GM19467 (cell line): ENCODE data around the gene LILRA5.
"Not testable (repeated sequence)": the region's sequence is repeated elsewhere in the genome, so short reads cannot be mapped to it uniquely, and the experiment has no call there.

Experiments
- ATAC-seq: cut with Tn5 transposase; IDR thresholded peaks from one replicate; pipeline ENCODE4 v1.9.1; 2021; ENCODE audit warnings: mild to moderate bottlenecking, moderate library complexity; ENCODE audit not compliant: unreplicated experiment

Gene LILRA5

DNA sequence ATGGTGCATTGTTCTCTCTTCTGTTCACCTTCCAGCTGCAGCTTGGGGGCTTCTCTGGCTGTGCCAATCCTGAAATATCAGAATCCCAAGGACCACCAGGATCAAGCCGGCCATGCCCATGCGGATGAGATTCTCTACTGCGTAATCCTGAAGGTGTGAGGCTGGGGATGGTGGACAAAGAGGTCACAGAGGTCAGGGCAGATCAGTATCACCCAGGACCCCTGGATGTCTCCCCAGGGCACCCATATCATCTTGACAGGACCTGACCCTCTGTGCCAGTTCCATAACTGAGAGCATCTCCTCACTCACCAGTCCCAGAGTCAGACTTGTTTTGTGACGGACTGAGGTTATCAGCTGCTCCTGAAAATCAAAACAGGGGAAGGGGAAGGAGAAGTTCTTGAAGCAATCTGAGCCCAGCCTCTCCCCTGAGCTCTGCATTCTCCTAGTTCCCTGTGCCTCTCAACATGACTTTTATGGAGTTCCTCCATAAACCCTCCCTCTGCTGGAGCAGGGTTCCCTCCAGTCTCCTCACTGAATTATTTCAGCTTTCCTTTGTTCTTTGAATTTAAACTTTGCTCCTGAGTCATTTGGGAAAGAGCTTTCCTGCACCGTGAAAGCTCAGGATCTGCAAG, 5.5 kb downstream of the LILRA5 start:
- no peak for ATAC-seq

DNA sequence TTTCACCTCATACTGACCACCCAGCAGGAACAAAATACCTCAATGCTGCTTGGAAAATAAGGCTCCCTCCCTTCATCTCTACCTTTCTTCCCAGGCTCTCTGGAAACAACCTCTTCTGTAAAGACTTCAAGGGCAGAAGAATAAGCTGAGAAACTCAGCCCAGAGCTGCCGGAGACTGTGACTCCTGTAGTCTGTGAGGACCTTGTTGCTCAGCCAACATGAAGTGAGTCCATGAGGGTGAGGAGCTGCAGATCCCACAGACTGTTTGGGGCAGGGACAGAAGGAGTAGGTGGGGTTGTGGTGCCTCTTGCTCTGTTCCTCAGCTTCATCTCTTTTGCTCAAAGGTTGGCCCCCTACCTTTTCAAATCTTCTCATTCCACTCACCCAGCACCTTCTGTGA, 7.8 kb downstream of the LILRA5 start:
- no peak for ATAC-seq

DNA sequence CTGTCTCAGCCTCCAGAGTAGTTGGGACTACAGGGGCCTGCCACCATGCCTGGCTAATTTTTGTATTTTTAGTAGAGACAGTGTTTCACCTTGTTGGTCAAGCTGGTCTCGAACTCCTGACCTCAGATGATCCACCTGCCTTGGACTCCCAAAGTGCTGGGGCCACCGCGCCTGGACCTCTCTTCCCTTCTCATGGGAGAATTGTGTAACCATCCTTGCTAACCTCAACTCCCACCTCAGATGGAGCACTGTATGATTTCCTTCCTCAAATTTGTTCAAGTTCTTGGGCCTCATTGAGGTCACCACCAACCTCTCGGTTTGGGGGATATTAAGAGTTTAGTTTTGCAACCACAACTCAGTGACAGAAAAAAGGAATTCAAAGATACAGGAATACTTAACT, 10.7 kb downstream of the LILRA5 start:
- ATAC-seq: no peak

DNA sequence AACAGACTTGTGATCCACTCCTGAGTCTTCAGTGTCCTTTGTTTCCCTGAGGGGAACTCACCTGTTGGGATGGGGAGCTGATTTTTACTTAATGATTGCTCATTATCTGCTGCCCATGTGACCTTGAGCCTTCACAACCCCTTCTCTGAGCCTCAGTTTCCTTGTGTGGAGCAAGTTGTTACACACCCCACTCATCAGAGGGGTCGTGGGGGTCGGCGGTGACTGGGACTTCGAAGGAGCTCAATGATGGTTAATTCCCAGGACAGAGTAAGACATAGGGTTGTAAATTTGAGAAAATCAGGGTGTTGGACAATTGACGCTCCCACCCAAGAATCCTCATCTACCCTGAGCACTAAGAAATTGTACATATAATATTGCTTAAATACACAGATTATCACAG, 13.5 kb downstream of the LILRA5 start:
- ATAC-seq: no peak

DNA sequence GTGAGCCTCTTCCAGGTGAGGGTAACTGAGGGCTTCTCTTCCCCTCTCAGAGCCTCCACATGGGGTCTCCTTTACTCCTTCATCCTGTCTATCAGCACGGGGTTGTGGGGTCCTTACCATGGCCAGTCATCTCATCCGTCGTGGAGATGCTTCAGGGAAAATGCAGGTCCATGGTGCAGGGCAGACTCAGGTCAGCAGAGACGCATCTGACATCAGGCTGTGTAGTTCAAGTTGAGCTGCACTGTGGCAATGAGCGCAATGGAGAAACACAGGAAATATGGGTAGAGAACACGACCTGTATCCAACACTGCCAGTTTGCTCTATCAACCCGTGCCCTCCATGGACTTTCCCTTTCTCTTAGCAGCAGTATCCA, 13.9 kb downstream of the LILRA5 start:
- no peak for ATAC-seq

DNA sequence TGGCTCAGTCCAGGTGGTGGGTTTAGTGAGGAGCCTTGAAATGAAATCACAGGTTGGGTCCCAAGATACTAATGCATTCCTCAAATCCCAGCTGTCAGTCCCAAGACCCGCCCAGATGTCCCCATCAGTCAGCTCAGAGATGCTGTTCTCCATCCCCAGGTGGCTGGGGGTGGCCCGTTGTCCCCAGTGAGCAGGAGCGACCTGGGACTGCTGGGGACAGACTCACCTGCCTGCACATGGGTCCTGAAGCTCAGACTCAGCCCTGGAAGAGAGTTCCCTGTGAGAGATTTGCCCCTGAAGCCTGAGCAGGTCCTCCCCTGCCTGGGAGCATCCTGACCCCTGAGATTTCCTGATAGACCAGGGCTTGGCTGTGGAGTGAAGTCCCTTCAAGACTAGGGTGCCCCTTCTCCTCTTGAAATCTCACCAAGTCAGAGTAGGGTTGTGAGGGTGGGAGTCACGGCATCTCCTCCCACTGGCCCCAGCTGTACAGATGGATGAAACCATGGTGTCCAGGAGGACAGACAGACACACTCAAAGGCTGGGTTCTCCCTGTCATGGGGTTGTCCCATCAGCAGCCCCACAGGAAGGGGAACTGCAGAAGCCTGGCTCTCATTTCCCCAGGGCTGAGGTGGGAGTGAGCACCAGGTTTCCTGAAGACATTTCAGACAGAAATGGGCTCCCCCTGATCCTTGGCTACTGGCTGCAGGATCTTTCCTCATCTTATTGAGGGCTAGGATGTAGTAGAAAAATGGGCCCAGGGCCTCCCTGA, 14.4 kb downstream of the LILRA5 start:
- ATAC-seq: no peak

DNA sequence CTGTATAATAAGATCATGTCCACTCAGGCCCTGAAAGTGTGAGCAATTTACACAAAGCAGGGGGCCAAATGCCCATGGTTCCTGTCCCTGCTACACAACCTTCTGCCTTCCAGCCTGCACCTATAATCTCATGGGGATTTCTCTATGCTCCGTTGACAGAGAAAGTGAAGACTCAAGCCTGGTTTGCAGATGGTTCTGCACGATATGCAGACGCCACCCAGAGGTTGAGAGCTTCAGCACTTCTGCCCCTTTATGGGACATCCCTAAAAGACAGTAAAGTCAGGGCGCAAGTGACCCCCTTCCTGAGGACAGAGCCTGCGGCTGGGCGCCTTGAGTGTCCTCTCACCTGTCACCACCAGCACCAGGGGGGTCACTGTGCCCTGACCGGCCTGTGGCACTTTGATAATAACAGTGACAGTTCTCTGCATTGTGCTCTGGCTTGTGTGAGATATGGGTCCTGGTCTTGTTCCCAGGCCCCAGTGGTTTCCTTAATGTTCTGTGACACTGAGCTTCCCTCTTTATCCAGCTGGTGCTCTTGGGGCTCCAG, 15.1 kb downstream of the LILRA5 start:
- ATAC-seq: no peak

DNA sequence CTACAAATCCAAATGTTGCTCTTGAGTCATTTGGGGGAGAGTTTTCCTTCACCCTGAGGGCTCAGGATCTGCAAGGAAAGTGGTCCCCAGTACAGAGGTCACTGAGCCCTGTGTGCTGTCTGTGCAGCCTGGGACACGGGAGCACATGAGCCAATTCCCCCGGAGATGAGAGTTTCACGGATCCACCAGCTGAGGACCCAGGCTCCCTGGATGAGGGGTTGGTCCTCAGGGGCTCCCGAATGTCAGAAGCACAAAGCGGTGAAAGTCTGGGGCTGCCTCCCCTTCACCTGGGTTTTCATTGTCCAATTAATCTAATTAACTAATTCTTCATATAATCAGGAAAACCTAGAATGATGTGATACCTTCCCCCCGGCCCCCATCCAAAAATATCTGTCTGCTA, 18.4 kb downstream of the LILRA5 start:
- no peak for ATAC-seq

DNA sequence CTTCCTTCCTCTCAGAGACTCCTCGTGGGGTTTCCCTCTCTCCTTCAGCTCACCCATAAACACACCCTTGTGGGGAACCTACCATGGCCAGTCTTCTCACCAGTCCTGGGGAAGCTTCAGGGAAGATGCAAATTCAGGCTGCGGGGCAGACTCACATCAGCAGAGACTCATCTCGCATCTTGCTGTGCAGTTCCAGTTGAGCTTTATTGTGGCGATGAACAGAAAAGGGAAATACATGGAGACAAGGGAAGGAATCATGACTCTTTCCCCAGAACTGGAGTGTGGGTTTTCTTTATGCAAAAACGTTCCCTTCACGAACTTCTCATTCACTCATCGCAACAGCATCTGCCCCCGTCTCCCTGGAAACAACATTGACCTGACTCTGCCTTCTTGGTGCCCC, 23.8 kb downstream of the LILRA5 start:
- not testable (repeated sequence) for ATAC-seq

DNA sequence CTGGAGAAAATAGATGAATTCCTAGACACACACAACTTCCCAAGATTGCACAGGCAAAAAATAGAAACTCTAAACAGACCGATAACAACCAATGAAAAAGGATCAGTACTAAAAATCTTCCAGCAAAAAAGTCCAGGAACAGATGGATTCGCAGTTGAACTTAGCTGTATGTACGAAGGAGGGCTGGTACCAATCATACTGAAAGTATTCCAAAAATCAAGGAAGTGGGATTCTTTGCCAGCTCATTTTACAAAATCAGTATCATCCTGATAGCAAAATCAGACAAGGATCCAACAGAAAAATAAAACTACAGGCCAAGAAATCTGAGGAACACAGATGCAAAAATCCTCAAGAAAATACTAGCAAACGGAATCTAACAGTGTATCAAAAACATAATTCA, 25.5 kb downstream of the LILRA5 start:
- no peak for ATAC-seq

DNA sequence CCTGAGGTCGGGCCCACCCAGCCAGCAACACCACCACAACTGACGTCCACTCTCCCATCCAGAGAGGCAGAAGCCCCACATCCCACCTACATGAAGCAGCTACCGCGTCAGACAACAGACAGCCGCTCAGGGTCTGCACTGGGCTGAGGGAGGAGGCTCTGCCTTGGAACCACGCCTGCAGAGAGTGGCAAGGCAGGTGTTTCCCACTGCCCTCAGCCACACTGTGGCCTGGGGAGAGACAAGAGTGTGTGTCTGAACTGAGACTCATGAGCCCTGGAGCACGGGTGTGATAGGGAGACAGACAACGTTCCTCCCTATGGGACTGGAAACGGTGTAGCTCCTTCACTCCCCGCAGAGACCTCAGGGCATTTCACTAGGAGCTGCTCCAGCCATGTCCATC, 26.7 kb downstream of the LILRA5 start:
- ATAC-seq: not testable (repeated sequence)

DNA sequence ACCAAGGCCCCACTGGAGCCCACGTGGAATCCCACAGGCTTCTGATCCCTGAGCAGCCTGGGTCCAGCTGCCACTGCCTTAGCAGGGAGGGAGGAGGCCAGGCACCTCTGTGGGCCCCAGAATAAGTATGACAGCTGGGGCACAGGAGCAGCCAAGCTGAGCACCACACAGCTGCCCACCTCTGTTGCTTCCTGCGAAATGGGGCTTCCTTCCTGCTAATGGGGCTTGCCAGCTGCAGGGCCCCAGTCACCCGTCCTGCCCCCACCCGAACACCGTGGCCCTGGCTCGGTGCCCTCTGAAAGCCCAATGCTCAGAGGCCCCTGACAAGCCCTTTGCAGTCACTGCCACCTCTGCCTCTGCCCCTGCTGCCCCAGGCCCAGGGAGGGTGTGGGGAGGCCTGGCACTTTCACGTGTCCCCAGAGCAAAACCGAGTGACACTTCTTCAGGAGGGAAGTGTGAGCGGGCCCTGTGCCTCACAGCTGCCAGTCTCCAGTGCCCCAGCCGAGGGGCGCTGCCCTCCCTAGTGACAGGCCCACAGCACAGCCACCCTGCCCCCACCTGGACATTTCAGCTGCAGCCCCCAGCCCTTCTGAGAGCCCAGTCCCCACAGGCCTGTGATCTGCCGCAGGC, 27.4 kb downstream of the LILRA5 start:
- ATAC-seq: not testable (repeated sequence)

DNA sequence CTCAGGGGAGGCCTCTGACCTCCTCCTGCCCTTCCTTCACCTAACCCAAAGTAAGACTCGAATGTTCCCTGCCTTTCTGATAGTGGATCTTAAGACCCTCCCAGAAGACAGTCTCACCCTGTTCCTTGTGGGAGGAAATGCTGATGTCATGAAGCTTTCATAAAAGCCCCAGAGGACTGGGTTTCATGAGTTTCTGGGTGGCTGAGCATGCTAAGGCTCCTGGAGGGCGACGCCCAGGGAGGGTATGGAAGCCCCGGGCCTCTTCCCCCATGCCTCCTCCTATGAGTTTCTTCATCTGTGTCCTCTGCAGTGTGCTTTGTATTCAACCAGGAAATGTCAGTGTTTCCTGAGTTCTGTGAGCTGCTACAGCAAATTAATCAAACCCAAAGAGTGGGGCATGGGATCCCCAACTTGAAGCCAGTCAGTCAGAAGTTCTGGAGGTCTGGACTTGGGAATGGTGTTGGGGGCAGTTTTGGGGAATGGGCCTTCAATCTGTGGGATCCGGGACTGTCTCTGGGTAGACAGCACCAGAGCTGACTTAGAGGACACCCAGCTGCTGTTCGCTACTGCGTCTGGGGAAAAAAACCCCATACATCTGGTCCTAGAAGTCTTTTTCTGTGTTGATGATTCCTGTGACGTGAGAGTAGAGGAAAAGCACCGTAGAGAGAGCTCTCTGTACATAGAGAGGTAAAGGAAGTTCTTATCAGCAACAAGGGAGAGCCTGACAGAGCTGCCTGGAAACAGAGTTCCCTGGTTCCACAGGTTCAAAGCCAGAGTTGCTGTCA, 30.1 kb downstream of the LILRA5 start:
- ATAC-seq: no peak

DNA sequence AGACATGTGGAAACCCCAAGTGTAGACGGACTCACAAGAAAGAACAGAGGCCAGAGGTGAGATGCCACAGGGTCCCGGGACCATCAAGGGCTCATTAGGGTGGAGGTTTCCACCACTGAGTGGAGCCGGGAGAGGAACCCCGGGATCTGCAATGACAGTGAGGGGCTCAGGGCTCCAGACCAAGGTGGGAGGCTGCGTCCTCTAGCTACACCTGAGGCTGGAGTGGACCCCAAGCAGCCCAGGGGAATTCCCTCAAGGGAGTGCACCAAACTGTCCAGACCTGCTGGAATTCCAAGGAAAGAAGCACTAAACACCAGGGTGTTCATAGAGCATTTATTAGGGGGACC, 31.3 kb downstream of the LILRA5 start:
- not testable (repeated sequence) for ATAC-seq

DNA sequence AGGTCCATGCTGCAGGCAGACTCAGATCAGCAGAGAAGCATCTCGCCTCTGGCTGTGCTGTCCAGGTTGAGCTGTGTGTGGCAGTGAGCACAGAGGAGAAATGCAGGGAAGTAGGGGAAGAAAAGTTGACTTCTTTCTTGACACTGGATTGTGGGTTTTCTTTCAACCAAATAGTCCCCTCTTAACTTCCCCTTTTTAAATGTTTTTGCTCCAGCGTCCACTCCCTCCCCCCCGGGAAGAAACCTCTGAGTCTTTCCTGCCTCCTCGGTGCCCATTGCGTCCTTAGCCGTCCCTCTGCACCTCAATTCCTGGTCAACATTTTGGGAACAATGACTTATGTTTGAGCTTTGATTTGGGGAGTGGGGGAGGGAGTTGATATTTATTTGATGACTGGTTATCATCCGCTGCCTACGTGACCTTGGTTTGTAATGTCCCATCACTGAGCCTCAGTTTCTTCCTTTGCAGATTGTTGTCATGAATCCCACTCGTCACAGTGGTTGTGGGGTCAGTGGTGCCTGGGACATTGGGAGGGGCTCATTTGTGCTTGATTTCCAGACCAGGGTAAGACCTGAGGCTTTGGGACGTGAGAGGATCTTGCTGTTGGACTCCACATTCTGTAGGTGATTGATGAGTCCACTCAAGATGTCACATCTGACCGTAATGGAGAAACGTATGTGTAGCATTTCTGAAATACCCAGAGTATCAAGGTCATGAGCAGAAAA, 31.8 kb downstream of the LILRA5 start, which contains the start of gene LILRB2:
LILRB2 (minus strand) TSS at position 104 of the 722 bp plus-strand sequence. CDS start 614 bp downstream, outside the sequence.
- no peak for ATAC-seq

DNA sequence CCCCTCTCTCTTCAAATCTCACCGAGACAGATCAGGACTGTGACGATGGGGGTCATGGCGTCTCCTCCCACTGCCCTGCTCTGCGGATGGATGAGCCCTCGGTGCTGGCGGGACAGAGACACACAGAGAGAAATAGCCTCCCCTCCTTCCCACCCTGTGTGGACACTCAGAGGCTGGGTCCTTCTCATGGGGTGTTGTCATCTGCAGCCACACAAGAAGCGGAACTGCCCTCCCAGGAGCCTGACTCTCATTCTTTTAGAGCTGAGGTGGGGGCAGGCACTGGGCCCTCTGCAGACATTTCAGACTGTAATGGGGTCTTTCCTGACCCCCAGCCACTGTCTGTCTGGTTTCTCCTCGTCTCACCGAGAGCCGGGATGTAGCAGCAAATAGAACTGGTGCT, 32.5 kb downstream of the LILRA5 start:
- ATAC-seq: not testable (repeated sequence)

DNA sequence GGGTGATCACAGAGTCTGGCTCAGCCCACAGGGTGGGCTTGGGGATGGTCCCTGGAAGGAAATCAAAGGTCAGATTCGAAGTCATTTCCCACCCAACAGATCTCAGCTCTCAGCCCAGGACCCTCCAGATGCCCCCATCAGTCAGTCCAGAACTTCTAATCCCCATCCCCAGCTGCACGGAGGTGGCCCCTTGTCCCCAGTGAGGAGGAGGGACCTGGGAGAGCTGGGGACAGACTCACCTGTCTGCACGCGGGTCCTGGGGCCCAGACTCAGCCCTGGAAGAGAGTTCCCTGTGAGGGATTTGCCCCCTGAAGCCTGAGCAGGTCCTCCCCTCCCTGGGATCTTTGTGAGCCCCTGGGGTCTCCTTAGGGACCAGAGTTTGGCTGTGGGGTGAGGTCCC, 32.9 kb downstream of the LILRA5 start:
- not testable (repeated sequence) for ATAC-seq

DNA sequence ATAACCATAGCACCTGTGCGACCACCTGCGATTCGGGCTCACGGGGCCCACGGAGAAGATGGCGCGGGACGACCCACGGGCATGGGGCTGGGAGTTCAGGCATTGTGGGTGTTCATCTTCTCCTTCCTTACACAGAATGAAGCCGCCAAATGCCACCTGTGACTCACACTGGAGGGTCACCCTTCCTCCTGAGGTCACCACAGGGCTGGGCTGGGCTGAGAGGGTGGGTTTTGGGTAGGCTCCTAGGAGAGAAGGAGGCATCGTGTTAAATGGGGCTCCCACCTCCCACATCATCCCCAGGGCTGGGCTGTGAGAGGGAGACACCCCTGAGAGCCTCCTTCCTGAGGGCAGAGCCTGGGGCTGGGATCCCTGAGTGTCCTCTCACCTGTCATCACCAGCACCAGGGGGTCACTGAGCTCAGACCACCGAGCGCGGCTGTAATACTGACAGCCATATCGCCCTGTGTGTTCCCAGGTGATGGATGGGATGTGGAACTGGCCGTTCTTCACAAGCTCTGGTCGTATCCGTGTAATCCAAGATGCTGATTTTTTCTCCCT, 33.5 kb downstream of the LILRA5 start:
- ATAC-seq: no peak

DNA sequence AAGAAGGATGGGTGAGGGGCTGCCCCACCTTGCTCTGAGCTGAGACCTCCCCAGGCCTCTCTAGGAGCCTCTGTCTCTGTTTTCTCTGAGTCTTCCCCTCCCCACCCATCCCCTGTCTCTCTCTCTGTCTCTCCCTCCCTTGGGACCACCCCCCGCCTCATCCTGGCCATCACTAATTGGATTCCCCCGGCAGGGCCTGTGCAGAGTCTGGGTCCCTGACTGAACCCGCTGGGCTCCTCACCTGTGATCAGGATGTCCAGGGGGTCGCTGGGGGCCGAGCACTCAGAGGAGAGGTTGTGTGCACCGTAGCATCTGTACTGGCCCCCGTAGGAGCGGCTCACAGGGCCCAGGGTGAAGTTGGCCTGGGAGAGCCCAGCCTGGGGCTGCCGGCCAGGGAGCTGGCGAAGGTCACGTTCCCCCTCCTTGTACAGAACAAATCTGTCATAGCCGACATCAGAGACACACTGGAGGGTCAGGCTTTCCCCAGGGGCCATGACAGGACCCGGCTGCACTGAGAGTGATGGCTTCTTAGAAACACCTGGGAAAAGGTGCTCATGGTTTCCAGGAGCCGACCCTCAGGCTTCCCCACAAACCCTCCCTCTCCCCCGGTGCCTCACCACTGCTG, 34.3 kb downstream of the LILRA5 start:
- not testable (repeated sequence) for ATAC-seq

DNA sequence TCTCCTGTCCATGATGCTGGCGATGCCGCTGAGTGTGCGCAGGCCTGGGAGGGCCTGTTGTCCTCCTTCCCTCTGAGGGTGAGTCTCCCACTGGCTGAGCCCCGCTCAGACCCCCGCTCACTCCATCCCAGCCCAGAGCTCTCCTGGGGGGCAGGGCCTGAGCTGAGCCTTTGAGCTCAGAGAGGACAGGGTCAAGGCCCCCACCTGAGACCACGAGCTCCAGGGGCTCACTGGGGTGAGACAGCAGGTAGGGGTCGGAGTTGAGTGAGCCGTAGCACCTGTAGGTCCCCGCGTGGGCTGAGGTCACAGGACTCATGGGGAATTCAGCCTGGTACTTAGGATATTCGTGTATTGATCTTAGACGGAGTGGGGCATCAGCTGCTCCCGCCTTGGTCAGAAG, 34.9 kb downstream of the LILRA5 start:
- not testable (repeated sequence) for ATAC-seq
